ENCODE results near the gene DCLK2. TPM values are rescaled to one million over a fixed set of nuclear protein-coding genes. Genes with fewer than 3 reads are reported as not detected.
A peak's percentile ranks its signal among the peaks of the same experiment; 100 is the strongest.

The DCLK2 gene
- total RNA-seq, 1 donor from 2014 or later: 4.9 TPM

- no peak for TF ChIP-seq CTCF (IDR thresholded peaks at IDR 0.05)
- Histone ChIP-seq H3K27me3 (no peaks in the 10 kb centered on the region), H3K9me3 (no peaks in the 10 kb centered on the region), H3K27ac (no peak overlapping the region), H3K36me3 (peaks cover 6% of the 10 kb centered on the region), H3K4me1 (no peaks in the 10 kb centered on the region), H3K4me3 (no peak overlapping the region)
- intact Hi-C loops (cut with DNase I): no loop called here
- DNase-seq (no peak), ATAC-seq (no peak)
Measured at GRCh38 chr4:150261571-150261970, 183.3 kb downstream of the DCLK2 start.

- intact Hi-C loops (cut with DNase I): no loop called here
Measured at GRCh38 chr4:150262611-150263010, 184.4 kb downstream of the DCLK2 start.

GRCh38 chr4:150264595-150265161, 186.4 kb downstream of the DCLK2 start:
- Histone ChIP-seq H3K27me3 (no peaks in the 10 kb centered on the region), H3K4me3 (no peak overlapping the region), H3K4me1 (no peaks in the 10 kb centered on the region), H3K9me3 (no peaks in the 10 kb centered on the region), H3K27ac (no peak overlapping the region), H3K36me3 (peaks cover 6% of the 10 kb centered on the region)
- intact Hi-C loops (cut with DNase I): no loop called here
- no peak for TF ChIP-seq CTCF (IDR thresholded peaks at IDR 0.05)
- ATAC-seq (no peak), DNase-seq (no peak)

More at GRCh38 chr4:150262611-150263010, 184.4 kb downstream of the DCLK2 start:
- peaks cover 6% of the 10 kb centered on the region for H3K36me3 ChIP-seq
- ATAC-seq (peak; percentile 27), DNase-seq (no peak)
- H3K27me3 ChIP-seq: no peaks in the 10 kb centered on the region
- H3K4me3 ChIP-seq: no peak overlapping the region
- no peak for TF ChIP-seq CTCF (IDR thresholded peaks at IDR 0.05)
- H3K4me1 ChIP-seq: no peaks in the 10 kb centered on the region
- H3K9me3 ChIP-seq: no peaks in the 10 kb centered on the region
- H3K27ac ChIP-seq: no peak overlapping the region

- Histone ChIP-seq H3K9me3 (no peaks in the 10 kb centered on the region), H3K36me3 (peaks cover 6% of the 10 kb centered on the region), H3K4me3 (no peak overlapping the region), H3K27me3 (no peaks in the 10 kb centered on the region), H3K27ac (no peak overlapping the region), H3K4me1 (no peaks in the 10 kb centered on the region)
- TF ChIP-seq CTCF (IDR thresholded peaks at IDR 0.05): no peak
- intact Hi-C loops (cut with DNase I): no loop called here
- ATAC-seq: no peak
- DNase-seq: no peak
Measured at GRCh38 chr4:150265806-150266205, 187.6 kb downstream of the DCLK2 start.

GRCh38 chr4:150268444-150268843, 190.2 kb downstream of the DCLK2 start:
- no peak for ATAC-seq
- intact Hi-C loops (cut with DNase I): no loop called here
- Histone ChIP-seq H3K36me3 (peaks cover 6% of the 10 kb centered on the region), H3K27ac (no peak overlapping the region), H3K4me3 (no peak overlapping the region), H3K9me3 (no peaks in the 10 kb centered on the region), H3K4me1 (no peaks in the 10 kb centered on the region), H3K27me3 (no peaks in the 10 kb centered on the region)
- TF ChIP-seq CTCF (IDR thresholded peaks at IDR 0.05): no peak
- no peak for DNase-seq

- H3K4me3 ChIP-seq: no peak overlapping the region
- DNase-seq: no peak
- intact Hi-C loops (cut with DNase I): no loop called here
- TF ChIP-seq CTCF (IDR thresholded peaks at IDR 0.05): no peak
- no peak overlapping the region for H3K27ac ChIP-seq
- ATAC-seq: no peak
- H3K36me3 ChIP-seq: peaks cover 3% of the 10 kb centered on the region
- no peaks in the 10 kb centered on the region for H3K27me3 ChIP-seq
- no peaks in the 10 kb centered on the region for H3K9me3 ChIP-seq
- no peaks in the 10 kb centered on the region for H3K4me1 ChIP-seq
Measured at GRCh38 chr4:150278206-150278605, 200.0 kb downstream of the DCLK2 start.
